ENCODE data around the gene NBEA. TPM values are rescaled to one million over a fixed set of nuclear protein-coding genes. Genes with fewer than 3 reads are reported as not detected.
"Not testable (repeated sequence)": the region's sequence is repeated elsewhere in the genome, so short reads cannot be mapped to it uniquely, and the experiment has no call there.

NBEA gene
- total RNA-seq, 2 experiments from 2014 or later: 0.18 to 0.20 TPM

- POLR2A ChIA-PET: no interaction called here
- Mint-ChIP-seq H3K9me3 (no peaks in the 10 kb centered on the region), H3K27me3 (no peaks in the 10 kb centered on the region), H3K27ac (no peak overlapping the region), H3K4me1 (no peaks in the 10 kb centered on the region), H3K4me3 (no peak overlapping the region), H3K36me3 (ENCODE audit: low read depth) (no peaks in the 10 kb centered on the region)
- no peak for DNase-seq
- CTCF ChIA-PET: interaction anchor here (1.3 to 1.8 kb wide), 3 partner anchors 8 to 15 kb away, joined by 3 to 5 read pairs (median 4); no protein-coding TSS in a partner anchor
Measured at GRCh38 chr13:35630551-35631275, 688.6 kb downstream of the NBEA start.

GRCh38 chr13:35631666-35632065, 689.6 kb downstream of the NBEA start:
- H3K4me3 Mint-ChIP-seq: no peak overlapping the region
- H3K27me3 Mint-ChIP-seq: no peaks in the 10 kb centered on the region
- H3K9me3 Mint-ChIP-seq: no peaks in the 10 kb centered on the region
- ChIA-PET POLR2A (no interaction called here), CTCF (interaction anchor here (1.3 to 1.8 kb wide), 2 partner anchors 9 to 14 kb away, joined by 4 to 5 read pairs; no protein-coding TSS in a partner anchor)
- DNase-seq: no peak
- no peak overlapping the region for H3K27ac Mint-ChIP-seq
- H3K36me3 Mint-ChIP-seq (ENCODE audit: low read depth): no peaks in the 10 kb centered on the region
- H3K4me1 Mint-ChIP-seq: no peaks in the 10 kb centered on the region

DNA sequence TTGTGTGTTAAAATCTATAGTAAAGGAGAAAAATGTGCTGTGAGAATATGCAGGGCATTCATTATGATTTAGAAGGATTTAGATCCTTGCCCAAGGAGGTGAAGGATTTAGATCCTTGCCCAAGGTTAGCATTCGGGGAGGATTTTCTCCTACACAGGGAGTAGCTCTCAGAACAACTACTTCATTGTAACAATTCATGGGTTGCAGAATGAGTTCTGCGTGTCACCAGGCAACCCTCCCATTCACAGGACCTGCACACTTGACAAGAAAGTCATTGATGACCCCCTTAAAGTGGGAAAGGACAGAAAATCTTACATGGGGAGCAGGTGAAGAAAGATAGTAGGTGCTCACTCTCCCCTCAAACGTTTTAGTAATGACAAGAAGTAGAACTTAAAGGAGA, 701.6 kb downstream of the NBEA start:
- H3K9me3 Mint-ChIP-seq: no peaks in the 10 kb centered on the region
- H3K27ac Mint-ChIP-seq: no peak overlapping the region
- POLR2A ChIA-PET: no interaction called here
- no peaks in the 10 kb centered on the region for H3K4me1 Mint-ChIP-seq
- no peaks in the 10 kb centered on the region for H3K27me3 Mint-ChIP-seq
- CTCF ChIA-PET: no interaction called here
- no peak for DNase-seq
- H3K36me3 Mint-ChIP-seq (ENCODE audit: low read depth): no peaks in the 10 kb centered on the region
- H3K4me3 Mint-ChIP-seq: no peak overlapping the region

DNA sequence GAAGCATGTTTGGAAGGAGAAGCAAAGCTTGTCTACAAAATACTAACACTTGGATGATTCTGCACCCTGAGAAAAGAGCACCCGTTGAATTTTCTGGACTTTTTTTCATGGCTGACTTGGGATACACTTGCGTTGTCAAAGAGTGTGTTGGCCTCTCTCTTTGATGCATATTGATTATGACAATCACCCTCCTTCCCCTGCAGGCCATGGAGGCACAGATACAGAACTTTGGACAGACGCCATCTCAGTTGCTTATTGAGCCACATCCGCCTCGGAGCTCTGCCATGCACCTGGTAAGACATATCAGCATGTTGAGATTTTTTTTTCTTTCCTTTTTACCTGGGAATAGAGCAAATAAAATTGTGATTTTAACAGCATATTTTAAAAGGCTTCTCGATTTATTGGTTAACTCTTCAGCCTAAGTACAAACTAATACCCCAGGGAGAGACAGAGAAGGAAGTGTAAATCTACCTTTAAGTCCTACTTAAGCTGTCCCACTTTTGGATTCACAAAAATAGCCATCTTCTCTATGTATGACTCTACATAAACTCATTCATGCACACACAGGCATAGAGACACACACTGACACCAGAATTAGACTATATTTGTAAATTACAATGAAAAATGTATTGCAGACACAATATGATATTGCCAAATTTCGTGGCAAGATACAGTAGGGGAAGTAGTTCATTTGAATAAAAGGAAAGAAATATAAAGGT, 704.1 kb downstream of the NBEA start:
- Mint-ChIP-seq H3K27ac (no peak overlapping the region), H3K36me3 (ENCODE audit: low read depth) (no peaks in the 10 kb centered on the region), H3K9me3 (peaks cover 3% of the 10 kb centered on the region), H3K27me3 (no peaks in the 10 kb centered on the region), H3K4me1 (no peaks in the 10 kb centered on the region), H3K4me3 (no peak overlapping the region)
- CTCF ChIA-PET: interaction anchor here (1.6 kb wide), 1 partner anchor 15 kb away, joined by 4 read pairs; no protein-coding TSS in a partner anchor
- DNase-seq: no peak
- POLR2A ChIA-PET: no interaction called here

GRCh38 chr13:35648201-35648600, 706.1 kb downstream of the NBEA start:
- H3K4me3 Mint-ChIP-seq: no peak overlapping the region
- no peaks in the 10 kb centered on the region for H3K36me3 Mint-ChIP-seq (ENCODE audit: low read depth)
- H3K27ac Mint-ChIP-seq: no peak overlapping the region
- ChIA-PET CTCF (no interaction called here), POLR2A (no interaction called here)
- H3K4me1 Mint-ChIP-seq: no peaks in the 10 kb centered on the region
- DNase-seq: no peak
- no peaks in the 10 kb centered on the region for H3K27me3 Mint-ChIP-seq
- H3K9me3 Mint-ChIP-seq: peaks cover 3% of the 10 kb centered on the region

DNA sequence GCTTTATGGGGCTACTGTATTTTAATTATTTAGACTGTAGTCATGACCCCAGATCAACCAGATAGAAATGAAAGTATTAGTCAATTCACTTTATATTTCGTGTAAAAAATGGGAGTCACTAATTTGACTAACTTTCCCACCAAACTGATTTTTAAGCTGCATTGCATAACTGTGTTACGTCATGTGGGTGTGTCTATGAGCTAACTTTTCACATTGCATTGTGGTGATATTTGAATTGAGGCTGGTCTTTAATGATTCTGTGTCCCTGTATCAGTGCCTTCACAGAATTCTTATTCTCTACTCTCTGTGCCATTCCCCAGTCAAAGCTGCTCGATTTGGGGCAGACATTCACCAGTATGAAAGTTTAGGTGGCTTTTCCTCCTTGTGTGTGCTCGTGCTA, 707.1 kb downstream of the NBEA start:
- no peaks in the 10 kb centered on the region for H3K27me3 Mint-ChIP-seq
- no peaks in the 10 kb centered on the region for H3K36me3 Mint-ChIP-seq (ENCODE audit: low read depth)
- DNase-seq: no peak
- no peak overlapping the region for H3K27ac Mint-ChIP-seq
- ChIA-PET POLR2A (no interaction called here), CTCF (no interaction called here)
- no peak overlapping the region for H3K4me3 Mint-ChIP-seq
- H3K9me3 Mint-ChIP-seq: peaks cover 3% of the 10 kb centered on the region
- no peaks in the 10 kb centered on the region for H3K4me1 Mint-ChIP-seq

GRCh38 chr13:35659796-35660195, 717.7 kb downstream of the NBEA start:
- no peak for DNase-seq
- Mint-ChIP-seq H3K4me3 (no peak overlapping the region), H3K27ac (no peak overlapping the region), H3K27me3 (no peaks in the 10 kb centered on the region), H3K36me3 (ENCODE audit: low read depth) (no peaks in the 10 kb centered on the region), H3K9me3 (no peaks in the 10 kb centered on the region), H3K4me1 (no peaks in the 10 kb centered on the region)
- CTCF ChIA-PET: no interaction called here
- POLR2A ChIA-PET: no interaction called here

DNA sequence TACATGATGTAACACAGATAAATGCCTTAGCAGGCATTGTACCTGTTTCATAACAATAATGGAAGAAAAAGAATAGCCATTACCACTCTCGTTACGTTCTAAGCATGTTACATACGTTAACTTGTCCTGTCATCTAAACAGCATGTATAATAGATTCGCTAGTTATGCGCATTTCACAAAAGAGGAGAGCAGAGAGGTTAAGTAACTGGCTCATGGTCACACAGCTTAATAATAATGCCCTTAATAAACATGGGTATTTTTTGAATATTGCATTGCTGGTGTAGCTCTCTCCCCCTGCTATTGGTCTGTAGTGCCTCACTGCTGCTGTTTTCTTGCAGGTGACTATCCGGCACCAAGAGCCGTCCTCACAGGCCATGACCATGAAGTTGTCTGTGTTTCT, 722.7 kb downstream of the NBEA start:
- Mint-ChIP-seq H3K36me3 (ENCODE audit: low read depth) (no peaks in the 10 kb centered on the region), H3K4me1 (no peaks in the 10 kb centered on the region), H3K4me3 (no peak overlapping the region), H3K9me3 (no peaks in the 10 kb centered on the region), H3K27ac (no peak overlapping the region), H3K27me3 (no peaks in the 10 kb centered on the region)
- POLR2A ChIA-PET: no interaction called here
- no peak for DNase-seq
- CTCF ChIA-PET: no interaction called here

DNA sequence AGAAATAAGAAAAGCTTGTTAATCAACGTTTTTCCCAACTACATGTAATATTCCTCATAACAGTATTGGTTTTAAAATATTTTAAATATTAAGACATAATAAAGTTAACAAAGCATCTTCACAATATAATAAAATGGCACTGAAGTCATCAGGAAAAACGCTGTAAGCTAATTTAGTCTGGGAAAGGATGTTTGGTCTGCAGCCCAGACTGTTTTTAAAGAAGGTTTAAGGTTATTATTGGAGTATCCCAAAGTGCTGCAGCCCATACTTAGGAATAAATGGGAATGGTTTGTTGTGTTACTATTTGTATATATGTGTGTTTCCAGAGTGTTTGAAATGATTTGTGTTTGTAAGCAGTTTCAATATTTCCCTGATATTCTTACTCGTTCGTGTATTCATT, 727.3 kb downstream of the NBEA start:
- no peak for DNase-seq
- Mint-ChIP-seq H3K36me3 (ENCODE audit: low read depth) (no peaks in the 10 kb centered on the region), H3K27me3 (no peaks in the 10 kb centered on the region), H3K4me3 (no peak overlapping the region), H3K27ac (no peak overlapping the region), H3K9me3 (no peaks in the 10 kb centered on the region), H3K4me1 (no peaks in the 10 kb centered on the region)
- ChIA-PET CTCF (no interaction called here), POLR2A (no interaction called here)

- no peak overlapping the region for H3K27ac Mint-ChIP-seq
- no peaks in the 10 kb centered on the region for H3K9me3 Mint-ChIP-seq
- POLR2A ChIA-PET: no interaction called here
- no peaks in the 10 kb centered on the region for H3K27me3 Mint-ChIP-seq
- CTCF ChIA-PET: no interaction called here
- H3K36me3 Mint-ChIP-seq (ENCODE audit: low read depth): no peaks in the 10 kb centered on the region
- H3K4me3 Mint-ChIP-seq: no peak overlapping the region
- no peaks in the 10 kb centered on the region for H3K4me1 Mint-ChIP-seq
- DNase-seq: no peak
Measured at GRCh38 chr13:35672611-35673010, 730.5 kb downstream of the NBEA start.

DNA sequence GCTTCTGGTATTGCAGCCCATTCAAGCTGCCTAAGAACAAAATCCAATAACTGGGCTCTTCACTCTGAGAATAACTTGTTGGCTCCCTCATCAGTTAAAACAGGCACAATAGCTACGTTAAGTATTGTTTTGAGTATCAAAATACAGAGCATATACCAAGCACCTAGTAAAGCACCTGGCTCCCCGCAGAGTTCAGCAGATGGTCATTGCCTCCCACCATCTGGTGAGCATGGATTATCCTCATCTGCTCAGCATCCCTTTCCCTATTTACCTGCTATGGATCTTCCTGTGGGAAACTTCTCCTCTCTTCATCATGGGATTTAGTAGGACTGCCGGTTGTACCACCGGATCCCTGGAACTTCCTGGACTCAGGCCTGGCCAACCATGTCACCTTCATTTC, 733.6 kb downstream of the NBEA start:
- DNase-seq: no peak
- no peaks in the 10 kb centered on the region for H3K4me1 Mint-ChIP-seq
- CTCF ChIA-PET: no interaction called here
- no peak overlapping the region for H3K27ac Mint-ChIP-seq
- H3K9me3 Mint-ChIP-seq: peaks cover 2% of the 10 kb centered on the region
- H3K36me3 Mint-ChIP-seq (ENCODE audit: low read depth): no peaks in the 10 kb centered on the region
- H3K27me3 Mint-ChIP-seq: no peaks in the 10 kb centered on the region
- POLR2A ChIA-PET: no interaction called here
- H3K4me3 Mint-ChIP-seq: no peak overlapping the region

GRCh38 chr13:35677863-35678262, 735.8 kb downstream of the NBEA start:
- H3K27me3 Mint-ChIP-seq; H3K4me3 Mint-ChIP-seq; H3K27ac Mint-ChIP-seq; DNase-seq; H3K9me3 Mint-ChIP-seq; H3K36me3 Mint-ChIP-seq (ENCODE audit: low read depth); H3K4me1 Mint-ChIP-seq; CTCF ChIA-PET; POLR2A ChIA-PET: not testable (repeated sequence)

DNA sequence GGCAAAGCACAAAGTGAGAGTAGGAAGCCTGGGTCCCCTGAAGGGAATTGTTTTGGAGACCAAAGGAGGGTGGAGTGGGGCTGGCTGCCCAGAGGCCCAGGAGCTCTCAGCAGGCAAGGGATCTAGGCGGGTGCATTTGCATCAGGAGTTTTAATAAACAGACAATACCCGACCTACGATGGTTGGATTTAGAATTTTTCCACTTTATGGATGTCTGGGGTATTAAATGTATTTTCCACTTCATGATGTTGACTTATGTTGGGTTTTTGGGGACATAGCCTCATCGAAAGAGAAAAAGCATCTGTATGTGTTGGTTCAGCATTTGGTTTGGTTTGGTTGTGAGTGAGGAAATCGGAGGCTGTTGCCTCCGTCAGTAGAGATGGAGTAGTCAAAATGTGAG, 739.6 kb downstream of the NBEA start:
- no peak overlapping the region for H3K4me3 Mint-ChIP-seq
- POLR2A ChIA-PET: no interaction called here
- H3K4me1 Mint-ChIP-seq: no peaks in the 10 kb centered on the region
- H3K9me3 Mint-ChIP-seq: peaks cover 6% of the 10 kb centered on the region
- no peaks in the 10 kb centered on the region for H3K27me3 Mint-ChIP-seq
- H3K27ac Mint-ChIP-seq: no peak overlapping the region
- CTCF ChIA-PET: no interaction called here
- no peak for DNase-seq
- no peaks in the 10 kb centered on the region for H3K36me3 Mint-ChIP-seq (ENCODE audit: low read depth)

DNA sequence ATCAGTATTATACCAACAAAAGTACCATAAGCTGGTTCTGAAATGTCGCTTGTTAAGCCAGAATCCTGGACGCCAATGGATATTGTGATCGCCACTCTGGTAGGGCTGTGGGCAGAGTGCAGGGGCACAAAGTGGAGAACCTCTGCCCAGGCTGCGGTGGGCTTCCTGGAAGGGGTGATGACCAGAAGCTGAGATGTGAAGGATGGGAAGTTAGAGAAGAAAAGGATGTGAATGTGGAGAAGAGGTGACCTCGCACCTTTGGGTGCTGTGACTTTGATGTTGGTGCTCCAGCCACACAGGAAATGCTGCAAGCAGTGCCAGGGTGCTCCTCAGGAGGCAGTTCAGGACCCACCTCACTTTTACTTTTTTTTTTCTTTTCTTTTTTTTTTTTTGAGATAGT, 742.4 kb downstream of the NBEA start:
- peaks cover 4% of the 10 kb centered on the region for H3K9me3 Mint-ChIP-seq
- H3K27me3 Mint-ChIP-seq: no peaks in the 10 kb centered on the region
- no peak for DNase-seq
- H3K36me3 Mint-ChIP-seq (ENCODE audit: low read depth): no peaks in the 10 kb centered on the region
- no peak overlapping the region for H3K4me3 Mint-ChIP-seq
- no peak overlapping the region for H3K27ac Mint-ChIP-seq
- ChIA-PET CTCF (no interaction called here), POLR2A (no interaction called here)
- H3K4me1 Mint-ChIP-seq: no peaks in the 10 kb centered on the region
